HepG2 (cell line): ENCODE data around the gene TMEM253. TPM values are rescaled to one million over a fixed set of nuclear protein-coding genes. Genes with fewer than 3 reads are reported as not detected.
A peak's percentile ranks its signal among the peaks of the same experiment; 100 is the strongest.

Experiments
- BCL6 ChIP-seq: IDR thresholded peaks from 2 replicates; pipeline ENCODE4 v1.6.1; 2016; ENCODE audit warnings: missing genetic modification reagents, missing compliant biosample characterization
- GTF3A ChIP-seq: sonication (generic); formaldehyde crosslinking; conservative IDR thresholded peaks from 2 replicates; pipeline ENCODE4 v1.4.0; 2020; ENCODE audit warnings: mild to moderate bottlenecking, missing genetic modification reagents
- HNRNPL ChIP-seq: fragments of 200-400 bp; formaldehyde crosslinking; IDR thresholded peaks from 2 replicates; pipeline ENCODE4 v1.6.1; 2017; ENCODE audit warnings: mild to moderate bottlenecking, low read depth, low read length
- KLF11 ChIP-seq: IDR thresholded peaks from 2 replicates; pipeline ENCODE4 v1.6.1; 2016; ENCODE audit warnings: missing compliant biosample characterization
- KMT2A ChIP-seq: sonication (generic); formaldehyde crosslinking; IDR thresholded peaks from 2 replicates; pipeline ENCODE4 v1.4.0; 2020; ENCODE audit warnings: missing genetic modification reagents
- MAX ChIP-seq: IDR thresholded peaks from 2 replicates; pipeline ENCODE4 v1.6.1; 2012; ENCODE audit warnings: inconsistent platforms
- NCOR1 ChIP-seq: fragments of 200-600 bp; sonication (generic); IDR thresholded peaks from 2 replicates; pipeline ENCODE4 v1.7.0; 2017; ENCODE audit warnings: antibody characterized with exemption, low read length, borderline replicate concordance
- NFATC3 ChIP-seq: sonication (generic); formaldehyde crosslinking; IDR thresholded peaks from 2 replicates; pipeline ENCODE4 v1.5.1; 2020; ENCODE audit warnings: mild to moderate bottlenecking, missing genetic modification reagents
- SKI ChIP-seq: fragments of 450-650 bp; IDR thresholded peaks from one replicate; pipeline ENCODE4 v1.6.1; 2018; ENCODE audit warnings: mild to moderate bottlenecking; ENCODE audit not compliant: partially characterized antibody
- TAF15 ChIP-seq: fragments of 200-400 bp; formaldehyde crosslinking; IDR thresholded peaks from one replicate; pipeline ENCODE4 v1.6.1; 2018; ENCODE audit warnings: mild to moderate bottlenecking, low read depth, low read length; ENCODE audit not compliant: poor library complexity, severe bottlenecking
- THAP7 ChIP-seq: sonication (generic); formaldehyde crosslinking; IDR thresholded peaks from 2 replicates; pipeline ENCODE4 v1.8.1; 2023; ENCODE audit warnings: mild to moderate bottlenecking, missing genetic modification reagents
- ZBTB14 ChIP-seq: sonication (generic); formaldehyde crosslinking; IDR thresholded peaks from 2 replicates; pipeline ENCODE4 v1.4.0; 2020; ENCODE audit warnings: missing genetic modification reagents
- ZNF12 ChIP-seq: sonication (generic); formaldehyde crosslinking; IDR thresholded peaks from 2 replicates; pipeline ENCODE4 v1.5.0; 2020; ENCODE audit warnings: missing genetic modification reagents
- ZNF142 ChIP-seq: sonication (generic); formaldehyde crosslinking; IDR thresholded peaks from 2 replicates; pipeline ENCODE4 v1.4.0; 2020; ENCODE audit warnings: missing genetic modification reagents
- ZNF251 ChIP-seq: sonication (generic); formaldehyde crosslinking; IDR thresholded peaks from 2 replicates; pipeline ENCODE4 v1.9.0; 2021; ENCODE audit warnings: mild to moderate bottlenecking, missing genetic modification reagents
- ZNF570 ChIP-seq: sonication (generic); formaldehyde crosslinking; IDR thresholded peaks from 2 replicates; pipeline ENCODE4 v1.4.0; 2020; ENCODE audit warnings: mild to moderate bottlenecking, missing genetic modification reagents, borderline replicate concordance
- ZNF576 ChIP-seq: sonication (generic); formaldehyde crosslinking; IDR thresholded peaks from 2 replicates; pipeline ENCODE4 v1.4.0; 2020; ENCODE audit warnings: mild to moderate bottlenecking, missing genetic modification reagents
- ZNF629 ChIP-seq: sonication (generic); formaldehyde crosslinking; conservative IDR thresholded peaks from 2 replicates; pipeline ENCODE4 v1.5.0; 2020; ENCODE audit warnings: missing genetic modification reagents
- ZNF652 ChIP-seq: IDR thresholded peaks from 2 replicates; pipeline ENCODE4 v1.6.1; 2016; ENCODE audit warnings: low read depth, borderline replicate concordance
- ZSCAN31 ChIP-seq: sonication (generic); formaldehyde crosslinking; IDR thresholded peaks from 2 replicates; pipeline ENCODE4 v1.5.0; 2020; ENCODE audit warnings: low read depth, mild to moderate bottlenecking, missing genetic modification reagents
- ZSCAN5A ChIP-seq: sonication (generic); formaldehyde crosslinking; IDR thresholded peaks from 2 replicates; pipeline ENCODE4 v1.8.0; 2022; ENCODE audit warnings: mild to moderate bottlenecking, missing genetic modification reagents, borderline replicate concordance
- polyA plus RNA-seq, 8 experiments: library from polyadenylated mRNA; depleted of rRNA in 3 of 8; stranded (reverse) in 7 of 8; unstranded in 1 of 8; fragments of >200 nt; fragmentation: Illumina TruSeq in 4 of 8; extraction: Trizol in 4 of 8; gene quantifications; 2 replicates each; pipeline versions ENCODE4 v1.2.1 to v1.2.3, GENCODE V29; 2011 to 2016; ENCODE audit warnings: low read depth in 4 of 8, missing spikeins in 1 of 8, mixed read lengths in 1 of 8; ENCODE audit not compliant: insufficient read depth in 1 of 8
- total RNA-seq, 5 experiments: library from RNA; depleted of rRNA; stranded (reverse); fragments of >200 nt; fragmentation: Illumina TruSeq; extraction: Trizol; gene quantifications; 2 replicates each; pipeline ENCODE4 v1.2.3, GENCODE V29; 2016; ENCODE audit warnings: low read depth in 1 of 5

TMEM253 gene
- total and polyA plus RNA-seq, 2 of the 13 experiments (the other 11 are each of a cell fraction or from before 2014, with no cell fraction given), result 0.29 to 0.45 TPM

GRCh38 chr14:21107283-21107800 is 6.5 kb downstream of the TMEM253 start (continued):
- TF ChIP-seq KMT2A (CRISPR knock-in tag) (0 out of 2 replicates have a peak, but pooled peaks have one; percentile 15), NFATC3 (CRISPR knock-in tag) (no peak), KLF11 (CRISPR knock-in tag) (peak; percentile 2; the same call in 1 of the 2 replicates), GTF3A (CRISPR knock-in tag) (no peak), HNRNPL (no peak), ZNF576 (no peak), THAP7 (CRISPR knock-in tag) (no peak), ZNF629 (CRISPR knock-in tag) (no peak), ZNF570 (no peak), ZNF251 (CRISPR knock-in tag) (no peak), ZNF652 (CRISPR knock-in tag) (no peak), ZBTB14 (CRISPR knock-in tag) (no peak), SKI (no peak), MAX (no peak), ZNF142 (CRISPR knock-in tag) (no peak), ZSCAN5A (CRISPR knock-in tag) (no peak), ZSCAN31 (CRISPR knock-in tag) (no peak), TAF15 (no peak), ZNF12 (CRISPR knock-in tag) (no peak), NCOR1 (no peak), BCL6 (CRISPR knock-in tag) (no peak)
